ENCODE measurements around the gene ARHGEF39. TPM values are rescaled to one million over a fixed set of nuclear protein-coding genes. Genes with fewer than 3 reads are reported as not detected.

ARHGEF39 gene
- total and polyA plus RNA-seq, 2 experiments from 2014 or later, result 1.8 to 2.1 TPM

- Histone ChIP-seq H3K4me2 (ENCODE audit: unreplicated experiment) (peak overlapping the region; percentile 89), H3K4me3 (peak overlapping the region; percentile 98), H3K4me1 (ENCODE audit: insufficient read depth) (peaks cover 37% of the 10 kb centered on the region), H3K9ac (peak overlapping the region; percentile 94), H3K27me3 (replicated peaks; ENCODE audit: insufficient read depth) (no peaks in the 10 kb centered on the region), H3K36me3 (ENCODE audit: low read depth) (peaks cover 50% of the 10 kb centered on the region), H4K20me1 (ENCODE audit: insufficient read depth) (peaks cover 54% of the 10 kb centered on the region), H3K9me3 (ENCODE audit: low read depth) (no peaks in the 10 kb centered on the region), H3F3A (ENCODE audit: insufficient read depth) (peaks cover 79% of the 10 kb centered on the region), H2AFZ (no peak overlapping the region), H3K9me2 (ENCODE audit: insufficient read depth) (no peaks in the 10 kb centered on the region), H3K79me2 (ENCODE audit: insufficient read depth) (peaks cover 68% of the 10 kb centered on the region), H3K27ac (peak overlapping the region; percentile 39)
- WGBS, 2 experiments (ENCODE audit: low coverage in 1 of 2, low lambda C conversion rate in 2 of 2, missing lambda C conversion rate in 2 of 2), result 69 to 76% methylated on average over 11 of the region's 11 CpGs
- TF ChIP-seq EZH2 (IDR thresholded peaks at IDR 0.05; ENCODE audit: insufficient read depth, poor library complexity, severe bottlenecking), result no peak
- no peak for TF ChIP-seq EZH2phosphoT487 (IDR thresholded peaks at IDR 0.05; ENCODE audit: insufficient read depth, low read depth)
- in situ Hi-C loops (cut with MboI), result no loop called here
- peak; percentile 78 for DNase-seq
These were observed 21.5 kb upstream of the ARHGEF39 start for GRCh38 chr9:35686222-35687203.

DNA sequence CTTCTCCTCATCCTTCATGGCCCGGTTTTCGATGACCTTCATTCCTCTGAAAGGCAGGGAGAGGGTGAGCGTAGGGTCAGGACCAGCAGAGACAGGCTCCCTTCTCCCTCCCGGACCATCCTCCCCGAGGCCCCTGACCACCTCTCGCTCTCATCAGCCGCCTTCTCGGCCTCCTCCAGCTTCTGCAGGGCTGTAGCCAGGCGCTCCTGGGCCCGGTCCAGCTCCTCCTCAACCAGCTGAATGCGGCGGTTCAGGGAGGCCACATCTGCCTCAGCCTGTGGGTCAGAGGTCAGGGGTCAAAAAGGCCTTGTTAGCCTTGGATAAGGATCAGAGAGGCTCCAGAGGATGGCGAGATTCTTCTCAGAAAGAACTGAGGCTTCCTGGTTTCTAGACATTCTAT is 20.5 kb upstream of the ARHGEF39 start:
- H3K9me3 ChIP-seq (ENCODE audit: low read depth), result no peaks in the 10 kb centered on the region
- peaks cover 84% of the 10 kb centered on the region for H3F3A ChIP-seq (ENCODE audit: insufficient read depth)
- 80 to 82% methylated on average over 13 of the region's 13 CpGs for WGBS, 2 experiments (ENCODE audit: low coverage in 1 of 2, low lambda C conversion rate in 2 of 2, missing lambda C conversion rate in 2 of 2)
- H3K9ac ChIP-seq, result 0 out of 2 replicates have a peak overlapping the region, but pooled peaks have one; percentile 16
- H3K9me2 ChIP-seq (ENCODE audit: insufficient read depth), result no peaks in the 10 kb centered on the region
- peaks cover 50% of the 10 kb centered on the region for H3K36me3 ChIP-seq (ENCODE audit: low read depth)
- no peak for DNase-seq
- in situ Hi-C loops (cut with MboI), result no loop called here
- no peak overlapping the region; the same call in 1 of the 2 replicates for H3K27ac ChIP-seq
- H3K4me2 ChIP-seq (ENCODE audit: unreplicated experiment), result peak overlapping the region; percentile 89
- H3K79me2 ChIP-seq (ENCODE audit: insufficient read depth), result peaks cover 68% of the 10 kb centered on the region
- H3K4me3 ChIP-seq, result peak overlapping the region; percentile 98
- TF ChIP-seq EZH2 (IDR thresholded peaks at IDR 0.05; ENCODE audit: insufficient read depth, poor library complexity, severe bottlenecking), result no peak
- H3K4me1 ChIP-seq (ENCODE audit: insufficient read depth), result peaks cover 35% of the 10 kb centered on the region
- H2AFZ ChIP-seq, result no peak overlapping the region
- H3K27me3 ChIP-seq (replicated peaks; ENCODE audit: insufficient read depth), result no peaks in the 10 kb centered on the region
- H4K20me1 ChIP-seq (ENCODE audit: insufficient read depth), result peaks cover 54% of the 10 kb centered on the region

GRCh38 chr9:35684921-35685320 is 19.9 kb upstream of the ARHGEF39 start:
- H3K27me3 ChIP-seq (replicated peaks; ENCODE audit: insufficient read depth), result no peaks in the 10 kb centered on the region
- peaks cover 35% of the 10 kb centered on the region for H3K4me1 ChIP-seq (ENCODE audit: insufficient read depth)
- no peak overlapping the region for H2AFZ ChIP-seq
- no peaks in the 10 kb centered on the region for H3K9me3 ChIP-seq (ENCODE audit: low read depth)
- no peak overlapping the region for H3K27ac ChIP-seq
- no peaks in the 10 kb centered on the region for H3K9me2 ChIP-seq (ENCODE audit: insufficient read depth)
- in situ Hi-C loops (cut with MboI), result no loop called here
- DNase-seq, result no peak
- peaks cover 54% of the 10 kb centered on the region for H4K20me1 ChIP-seq (ENCODE audit: insufficient read depth)
- H3K4me2 ChIP-seq (ENCODE audit: unreplicated experiment), result peak overlapping the region; percentile 89
- 97 to 100% methylated on average over 10 of the region's 10 CpGs for WGBS, 2 experiments (ENCODE audit: low coverage in 1 of 2, low lambda C conversion rate in 2 of 2, missing lambda C conversion rate in 2 of 2)
- peaks cover 64% of the 10 kb centered on the region for H3K79me2 ChIP-seq (ENCODE audit: insufficient read depth)
- TF ChIP-seq EZH2phosphoT487 (IDR thresholded peaks at IDR 0.05; ENCODE audit: insufficient read depth, low read depth) (no peak), EZH2 (IDR thresholded peaks at IDR 0.05; ENCODE audit: insufficient read depth, poor library complexity, severe bottlenecking) (no peak)
- no peak overlapping the region for H3K9ac ChIP-seq
- peaks cover 90% of the 10 kb centered on the region for H3F3A ChIP-seq (ENCODE audit: insufficient read depth)
- peaks cover 50% of the 10 kb centered on the region for H3K36me3 ChIP-seq (ENCODE audit: low read depth)
- no peak overlapping the region for H3K4me3 ChIP-seq

GRCh38 chr9:35683323-35683722 is 18.3 kb upstream of the ARHGEF39 start:
- H2AFZ ChIP-seq, result no peak overlapping the region
- WGBS, 2 experiments (ENCODE audit: low coverage in 1 of 2, low lambda C conversion rate in 2 of 2, missing lambda C conversion rate in 2 of 2), result 76 to 87% methylated on average over 2 of the region's 2 CpGs
- TF ChIP-seq EZH2phosphoT487 (IDR thresholded peaks at IDR 0.05; ENCODE audit: insufficient read depth, low read depth) (no peak), EZH2 (IDR thresholded peaks at IDR 0.05; ENCODE audit: insufficient read depth, poor library complexity, severe bottlenecking) (no peak)
- H3K27me3 ChIP-seq (replicated peaks; ENCODE audit: insufficient read depth), result no peaks in the 10 kb centered on the region
- peak overlapping the region; percentile 32 for H3K27ac ChIP-seq
- peak overlapping the region; percentile 35; the same call in 1 of the 2 replicates for H3K9ac ChIP-seq
- H3F3A ChIP-seq (ENCODE audit: insufficient read depth), result peaks cover 94% of the 10 kb centered on the region
- no peaks in the 10 kb centered on the region for H3K9me3 ChIP-seq (ENCODE audit: low read depth)
- H3K9me2 ChIP-seq (ENCODE audit: insufficient read depth), result no peaks in the 10 kb centered on the region
- peaks cover 48% of the 10 kb centered on the region for H3K79me2 ChIP-seq (ENCODE audit: insufficient read depth)
- no peak overlapping the region for H3K4me2 ChIP-seq (ENCODE audit: unreplicated experiment)
- peaks cover 50% of the 10 kb centered on the region for H3K36me3 ChIP-seq (ENCODE audit: low read depth)
- in situ Hi-C loops (cut with MboI), result no loop called here
- H3K4me1 ChIP-seq (ENCODE audit: insufficient read depth), result peaks cover 35% of the 10 kb centered on the region
- DNase-seq, result no peak
- H3K4me3 ChIP-seq, result no peak overlapping the region
- peaks cover 53% of the 10 kb centered on the region for H4K20me1 ChIP-seq (ENCODE audit: insufficient read depth)
